Activated gamma-delta T cell treated with Interleukin-2 at 50 U/mL for 16 hours (primary cell): ENCODE results near the gene COL6A1.

Experiments
- DNase-seq: peaks from one replicate; pipeline ENCODE4 v3.0.0-alpha.2; 2020

COL6A1 gene

DNA sequence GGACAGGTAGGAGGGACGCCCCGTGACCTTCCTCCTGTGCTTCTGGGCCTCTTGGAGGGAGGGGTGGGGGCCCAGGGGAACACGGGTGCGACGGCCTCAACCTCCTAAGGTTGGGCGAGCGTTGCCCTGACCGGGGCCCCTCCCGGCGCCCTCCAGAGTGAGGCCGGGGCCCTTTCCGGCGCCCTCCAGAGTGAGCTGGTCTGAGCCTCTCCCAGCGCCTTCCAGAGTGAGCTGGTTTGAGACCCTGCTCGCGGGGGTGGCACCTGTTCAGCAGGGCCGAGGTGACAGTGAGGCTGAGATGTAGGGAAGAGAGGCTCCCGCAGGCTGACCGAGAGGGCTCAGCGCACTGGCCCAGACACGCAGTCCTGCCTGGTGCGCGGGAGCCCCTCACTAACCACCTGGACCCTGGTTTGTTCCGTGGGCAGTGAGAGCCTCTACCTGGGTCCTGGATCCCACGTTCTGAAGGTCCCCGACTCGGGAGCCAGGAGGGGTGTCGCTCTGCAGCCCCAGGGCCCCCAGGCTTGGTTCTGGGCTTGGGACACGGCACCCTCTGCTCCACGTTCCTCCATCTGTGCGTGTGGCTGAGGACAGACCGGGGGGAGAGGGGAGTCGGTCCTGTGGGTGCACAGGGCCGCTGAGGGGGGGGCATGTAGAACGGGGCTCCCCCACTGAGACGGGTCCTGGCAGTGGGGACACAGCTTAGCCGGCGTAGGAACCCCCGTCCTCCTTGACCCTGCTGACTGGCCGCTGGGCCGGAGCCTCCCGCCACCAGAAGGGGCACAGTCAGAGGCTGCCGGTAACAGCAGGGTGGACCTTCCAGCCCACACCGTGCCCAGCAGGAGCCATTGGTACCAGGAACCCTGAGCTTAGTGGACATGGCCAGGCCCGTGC lies 1.4 kb downstream of the COL6A1 start:
- DNase-seq: peak; percentile 3

DNA sequence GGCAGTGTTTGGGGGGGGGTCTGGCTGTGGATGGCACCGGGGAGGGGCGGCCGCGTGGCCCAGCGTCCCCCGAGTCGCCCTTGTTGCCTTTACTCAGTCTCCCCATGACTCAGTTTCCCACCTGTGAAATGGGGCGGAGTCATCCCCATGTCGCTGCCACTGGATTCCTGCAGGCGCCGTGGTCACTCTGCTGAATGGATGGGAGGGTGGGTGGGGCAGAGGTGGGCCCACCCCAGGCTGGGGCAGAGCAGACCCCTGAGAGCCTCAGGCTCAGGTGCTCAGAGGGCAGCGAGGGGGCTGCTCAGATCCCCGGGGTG lies 2.0 kb downstream of the COL6A1 start:
- no peak for DNase-seq

DNA sequence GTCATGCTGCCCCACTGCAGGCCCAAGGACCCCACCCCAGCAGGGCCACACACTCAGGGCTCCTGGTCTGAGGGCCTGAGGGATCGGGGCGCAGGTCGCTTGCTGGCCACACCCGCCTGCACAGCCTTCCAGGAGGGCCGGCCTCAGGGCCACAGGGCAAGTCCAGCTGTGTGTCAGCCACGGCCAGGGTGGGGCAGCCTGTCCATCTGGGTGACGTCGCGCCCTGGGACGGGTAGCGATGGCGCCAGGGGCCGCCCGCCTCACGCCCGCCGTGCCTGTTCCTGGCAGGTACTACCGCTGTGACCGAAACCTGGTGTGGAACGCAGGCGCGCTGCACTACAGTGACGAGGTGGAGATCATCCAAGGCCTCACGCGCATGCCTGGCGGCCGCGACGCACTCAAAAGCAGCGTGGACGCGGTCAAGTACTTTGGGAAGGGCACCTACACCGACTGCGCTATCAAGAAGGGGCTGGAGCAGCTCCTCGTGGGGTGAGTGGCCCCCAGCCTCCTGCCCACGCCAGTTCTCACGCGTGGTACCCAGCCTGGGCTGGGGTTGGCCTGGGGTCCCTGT lies 2.5 kb downstream of the COL6A1 start:
- DNase-seq: no peak

DNA sequence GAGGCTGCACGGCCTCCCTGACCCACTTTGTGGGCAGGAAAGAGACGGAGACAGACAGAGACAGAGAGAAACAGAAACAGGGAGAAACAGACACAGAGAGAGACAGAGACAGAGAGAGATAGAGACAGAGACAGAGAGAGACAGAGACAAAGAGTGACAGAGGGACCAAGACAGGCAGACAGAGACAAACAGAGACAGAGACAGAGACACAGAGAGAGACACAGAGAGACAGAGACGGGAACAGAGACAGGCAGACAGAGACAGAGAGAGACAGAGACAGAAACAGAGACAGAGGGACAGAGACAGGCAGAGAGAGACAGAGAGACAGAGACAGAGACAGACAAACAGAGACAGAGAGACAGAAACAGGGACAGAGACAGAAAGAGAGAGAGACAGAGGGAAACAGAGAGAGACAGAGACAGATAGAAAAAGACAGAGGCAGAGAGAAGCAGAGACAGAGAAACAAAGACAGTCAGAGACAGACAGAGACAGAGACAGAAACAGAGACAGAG lies 3.1 kb downstream of the COL6A1 start:
- no peak for DNase-seq

DNA sequence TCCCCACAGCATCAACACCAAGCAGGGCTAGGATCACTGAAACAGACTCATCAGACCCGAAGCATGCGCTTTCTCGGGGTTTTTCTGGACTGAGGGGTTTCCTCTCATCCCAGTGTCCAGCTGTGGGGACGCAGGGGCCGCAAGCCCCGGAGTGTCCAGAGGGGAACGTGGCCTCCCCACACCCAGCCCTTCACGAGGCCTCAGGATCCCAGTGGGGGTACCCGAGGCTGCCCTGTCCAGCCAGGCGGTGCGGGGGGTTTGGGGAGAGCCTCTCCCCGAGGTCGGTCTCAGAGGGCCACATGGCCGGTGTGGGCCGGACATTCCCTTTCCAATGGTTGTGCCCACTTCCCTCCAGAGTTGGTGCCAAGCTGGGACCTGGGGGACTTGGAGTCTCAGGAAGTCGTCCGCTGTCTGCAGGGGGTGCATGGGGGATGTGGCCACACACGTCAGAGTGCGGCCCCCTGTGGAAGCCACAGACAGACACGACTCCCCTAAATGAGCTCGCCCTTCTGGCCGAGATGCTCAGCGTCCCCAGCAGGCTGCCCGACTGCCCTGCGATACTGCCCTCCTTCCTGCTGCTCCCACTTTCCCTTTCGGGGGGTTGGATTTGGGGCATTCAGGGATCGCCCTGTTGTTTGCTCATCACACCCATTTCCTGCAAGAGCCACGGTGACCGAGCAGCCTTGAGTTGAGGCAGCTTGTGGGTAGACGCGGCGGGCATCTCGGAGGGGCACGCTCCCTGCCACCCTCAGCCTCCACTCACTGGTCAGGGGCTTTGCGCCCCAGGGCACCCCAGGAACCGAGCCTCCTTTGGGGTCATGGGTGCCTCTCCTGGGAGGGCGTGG lies 4.1 kb downstream of the COL6A1 start:
- no peak for DNase-seq

DNA sequence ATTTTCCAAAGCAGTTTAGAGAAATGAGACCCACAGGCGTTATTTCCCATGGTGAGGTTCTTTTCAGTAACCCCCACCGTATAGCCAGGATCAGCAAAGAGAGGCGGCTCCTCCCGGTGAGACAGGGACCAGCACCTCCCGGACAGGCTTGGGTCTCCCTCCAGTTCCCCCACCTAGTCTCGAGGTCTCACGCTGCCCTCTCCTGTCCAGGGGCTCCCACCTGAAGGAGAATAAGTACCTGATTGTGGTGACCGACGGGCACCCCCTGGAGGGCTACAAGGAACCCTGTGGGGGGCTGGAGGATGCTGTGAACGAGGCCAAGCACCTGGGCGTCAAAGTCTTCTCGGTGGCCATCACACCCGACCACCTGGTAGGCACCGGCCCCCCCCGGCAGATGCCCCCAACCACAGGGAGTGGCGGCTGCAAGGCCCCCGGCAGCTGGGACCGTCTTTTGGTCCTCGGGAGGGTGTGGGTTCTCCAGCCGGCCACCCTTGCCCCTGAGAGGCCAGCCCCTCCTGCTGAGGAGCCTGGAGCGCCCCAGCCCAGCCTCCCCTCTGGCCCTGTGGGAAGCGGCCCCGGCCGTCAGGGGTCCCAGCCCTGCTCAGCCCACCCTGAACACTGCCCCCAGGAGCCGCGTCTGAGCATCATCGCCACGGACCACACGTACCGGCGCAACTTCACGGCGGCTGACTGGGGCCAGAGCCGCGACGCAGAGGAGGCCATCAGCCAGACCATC lies 4.9 kb downstream of the COL6A1 start:
- DNase-seq: no peak

DNA sequence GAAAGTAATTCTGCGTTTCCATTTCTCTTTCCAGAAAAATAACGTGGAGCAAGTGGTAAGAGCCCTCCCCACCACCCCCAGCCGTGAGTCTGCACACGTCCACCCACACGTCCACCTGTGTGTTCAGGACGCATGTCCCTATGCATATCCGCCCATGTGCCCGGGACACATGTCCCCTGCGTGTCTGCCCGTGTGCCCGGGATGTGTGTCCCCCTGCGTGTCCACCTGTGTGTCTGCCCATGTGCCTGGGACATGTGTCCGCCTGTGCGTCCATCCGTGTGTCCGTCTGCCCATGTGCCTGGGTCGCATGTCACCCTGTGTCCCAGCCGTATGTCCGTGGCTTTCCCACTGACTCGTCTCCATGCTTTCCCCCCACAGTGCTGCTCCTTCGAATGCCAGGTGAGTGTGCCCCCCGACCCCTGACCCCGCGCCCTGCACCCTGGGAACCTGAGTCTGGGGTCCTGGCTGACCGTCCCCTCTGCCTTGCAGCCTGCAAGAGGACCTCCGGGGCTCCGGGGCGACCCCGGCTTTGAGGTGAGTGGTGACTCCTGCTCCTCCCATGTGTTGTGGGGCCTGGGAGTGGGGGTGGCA lies 5.6 kb downstream of the COL6A1 start:
- no peak for DNase-seq

DNA sequence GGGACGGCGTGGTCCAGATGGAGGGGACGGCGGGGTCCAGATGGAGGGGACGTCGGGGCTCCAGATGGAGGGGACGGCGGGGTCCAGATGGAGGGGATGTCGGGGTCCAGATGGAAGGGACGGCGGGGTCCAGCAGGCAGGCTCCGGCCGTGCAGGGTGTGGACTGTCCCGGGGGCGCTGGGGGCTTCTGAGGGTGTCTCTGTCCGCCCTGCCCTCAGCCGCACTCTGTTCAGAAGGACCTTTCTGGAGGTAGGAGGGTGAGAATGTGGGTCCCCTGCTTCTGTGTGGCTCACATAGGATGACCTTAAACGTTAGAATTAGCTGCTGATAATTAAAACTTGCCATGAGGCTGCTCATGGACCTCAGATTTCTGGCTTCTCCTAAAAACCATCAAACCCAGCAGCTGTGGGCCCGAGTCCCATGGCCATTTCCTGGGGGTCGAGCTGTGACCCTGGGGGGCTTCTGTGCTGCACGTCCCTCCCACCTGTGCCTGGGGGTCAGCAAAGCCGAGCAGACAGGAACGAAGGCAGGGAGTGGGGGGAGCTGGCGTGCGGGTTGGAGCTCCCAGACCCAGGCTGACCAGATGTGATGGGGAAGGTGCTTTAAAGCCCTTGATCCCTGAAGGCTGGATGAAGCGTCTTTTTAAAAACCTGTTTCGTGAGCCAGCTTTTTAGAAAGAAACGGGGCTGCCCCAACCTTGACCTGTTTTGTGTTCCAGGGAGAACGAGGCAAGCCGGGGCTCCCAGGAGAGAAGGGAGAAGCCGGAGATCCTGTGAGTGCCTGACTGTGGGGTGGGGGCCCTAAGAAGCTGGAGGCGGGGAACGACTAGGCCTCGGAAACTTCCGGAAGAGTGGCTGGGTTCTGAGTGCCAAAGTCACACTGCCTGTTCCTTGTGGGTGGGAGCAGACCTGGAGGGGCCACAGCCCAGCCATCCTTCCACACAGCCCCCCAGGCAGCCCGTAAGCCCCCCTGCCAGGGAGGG lies 7.1 kb downstream of the COL6A1 start:
- DNase-seq: no peak

DNA sequence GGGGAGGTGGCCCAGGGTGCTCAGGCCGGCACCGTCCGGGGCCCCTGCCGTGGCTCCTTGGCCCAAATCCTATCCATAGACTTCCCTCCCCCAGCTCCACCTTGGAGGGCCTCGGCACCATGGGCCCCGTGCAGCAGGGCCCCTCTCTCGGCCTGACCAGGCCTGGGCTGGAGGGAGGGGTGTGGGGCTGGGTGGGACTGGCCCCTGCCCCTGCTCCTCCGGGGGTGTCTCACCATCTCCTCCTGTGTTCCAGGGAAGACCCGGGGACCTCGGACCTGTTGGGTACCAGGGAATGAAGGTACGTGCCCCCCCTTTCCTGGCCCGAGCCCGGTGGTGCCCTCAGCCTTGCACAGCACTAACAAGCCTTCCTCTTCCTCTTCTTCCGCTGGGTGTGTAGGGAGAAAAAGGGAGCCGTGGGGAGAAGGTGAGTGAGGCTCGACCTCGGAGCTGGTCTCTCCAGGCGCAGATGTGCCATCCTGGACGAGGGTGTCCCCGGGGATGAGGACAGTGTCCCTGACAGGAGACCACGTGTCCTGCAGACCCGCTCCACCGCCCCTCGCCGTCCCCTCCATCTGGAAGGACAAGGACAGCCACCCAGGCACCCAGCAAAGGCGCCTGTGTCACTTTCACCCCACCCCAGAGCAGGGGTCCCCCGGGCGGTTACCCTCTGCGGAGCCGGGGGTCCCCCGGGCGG lies 7.9 kb downstream of the COL6A1 start:
- DNase-seq: peak; percentile 2

DNA sequence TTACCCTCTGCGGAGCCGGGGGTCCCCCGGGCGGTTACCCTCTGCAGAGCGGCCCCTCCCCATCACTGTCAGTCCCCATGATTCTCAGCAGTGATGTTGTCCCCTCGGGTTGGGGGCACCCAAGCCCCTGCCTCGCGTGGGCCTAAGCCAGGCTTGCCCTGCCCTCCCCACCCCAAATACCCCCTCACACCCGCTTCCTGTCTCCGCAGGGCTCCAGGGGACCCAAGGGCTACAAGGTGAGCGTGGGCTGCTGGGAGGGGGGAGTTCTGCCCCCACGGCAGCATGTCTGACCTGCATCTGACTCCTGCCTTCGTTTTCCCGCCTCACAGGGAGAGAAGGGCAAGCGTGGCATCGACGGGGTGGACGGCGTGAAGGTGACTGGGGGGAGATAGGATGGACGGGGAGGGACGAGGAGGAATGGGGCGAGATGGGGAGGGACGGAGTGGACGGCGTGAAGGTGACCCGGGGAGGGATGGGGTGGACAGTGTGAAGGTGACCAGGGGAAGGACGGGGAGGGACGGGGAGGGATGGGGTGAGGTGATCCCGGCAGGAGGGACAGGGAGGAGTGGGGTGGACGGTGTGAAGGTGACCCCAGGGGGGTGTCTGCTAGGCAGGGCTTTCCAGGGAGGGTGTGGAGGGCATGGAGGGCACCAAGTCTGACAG lies 8.6 kb downstream of the COL6A1 start:
- DNase-seq: peak; percentile 3

DNA sequence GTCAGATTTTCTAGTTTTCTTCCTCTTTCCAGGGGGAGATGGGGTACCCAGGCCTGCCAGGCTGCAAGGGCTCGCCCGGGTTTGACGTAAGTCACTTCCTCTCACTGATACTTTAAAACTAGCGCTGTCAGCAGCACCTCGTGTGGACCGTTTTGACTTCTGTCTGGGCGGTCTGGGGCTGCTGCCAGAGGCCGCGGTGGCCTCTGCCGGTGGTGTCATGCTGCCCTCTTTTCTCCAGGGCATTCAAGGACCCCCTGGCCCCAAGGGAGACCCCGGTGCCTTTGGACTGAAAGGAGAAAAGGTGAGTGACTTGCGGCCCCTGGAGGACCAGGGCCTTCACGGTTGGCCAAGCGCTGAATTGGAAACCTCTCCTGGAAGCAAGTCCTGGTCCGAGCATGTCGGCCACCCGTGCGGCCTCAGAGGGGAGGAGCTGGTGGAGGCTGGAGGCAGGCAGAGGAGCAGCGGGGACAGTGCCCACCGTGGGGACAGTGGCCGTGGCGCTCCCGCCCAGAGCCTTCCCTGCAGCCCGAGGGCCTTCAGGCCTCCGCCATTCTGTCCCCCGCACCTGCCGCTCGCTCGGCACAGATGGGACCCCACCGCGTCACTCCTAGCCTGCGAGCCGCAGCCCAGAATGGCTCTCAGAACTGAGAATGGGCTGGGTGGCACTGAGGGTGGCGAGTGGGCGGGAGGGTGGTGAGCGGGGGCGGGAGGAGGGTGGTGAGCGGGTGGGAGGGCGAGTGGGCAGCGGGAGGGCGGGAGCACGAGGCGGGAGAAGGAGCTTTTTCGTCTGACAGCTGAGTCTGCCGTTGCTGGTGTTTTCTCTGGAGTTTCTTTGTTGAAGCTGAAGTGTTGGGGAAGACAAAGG lies 9.4 kb downstream of the COL6A1 start:
- DNase-seq: peak; percentile 1

DNA sequence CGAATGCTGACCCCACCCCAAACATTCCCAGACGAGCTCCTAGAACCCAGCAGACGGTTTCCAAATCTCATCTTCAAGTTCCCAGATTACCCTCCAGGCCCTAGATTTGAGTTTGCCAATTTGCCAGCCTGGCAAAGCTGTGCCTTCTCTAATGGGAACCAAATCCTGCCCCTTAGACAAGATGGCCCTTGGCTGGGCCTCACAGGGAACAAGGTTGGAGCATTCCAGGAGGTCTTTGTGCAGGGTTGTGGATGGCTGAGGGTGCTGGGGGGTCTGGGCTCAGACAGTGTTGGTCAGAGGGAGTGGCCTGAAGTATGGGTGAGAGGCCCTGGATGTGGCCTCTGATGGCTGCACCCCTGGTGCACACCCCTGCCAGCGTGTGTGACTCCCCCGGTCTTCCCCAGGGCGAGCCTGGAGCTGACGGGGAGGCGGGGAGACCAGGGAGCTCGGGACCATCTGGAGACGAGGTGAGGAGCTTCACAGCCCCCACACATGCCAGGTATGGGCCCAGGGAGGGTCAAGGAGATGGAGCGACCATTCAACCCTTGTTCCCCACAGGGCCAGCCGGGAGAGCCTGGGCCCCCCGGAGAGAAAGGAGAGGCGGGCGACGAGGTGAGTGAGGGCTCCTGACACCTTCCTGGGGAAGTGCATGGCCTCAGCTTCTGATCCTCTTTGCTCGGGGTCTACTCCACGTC lies 10.2 kb downstream of the COL6A1 start:
- no peak for DNase-seq

DNA sequence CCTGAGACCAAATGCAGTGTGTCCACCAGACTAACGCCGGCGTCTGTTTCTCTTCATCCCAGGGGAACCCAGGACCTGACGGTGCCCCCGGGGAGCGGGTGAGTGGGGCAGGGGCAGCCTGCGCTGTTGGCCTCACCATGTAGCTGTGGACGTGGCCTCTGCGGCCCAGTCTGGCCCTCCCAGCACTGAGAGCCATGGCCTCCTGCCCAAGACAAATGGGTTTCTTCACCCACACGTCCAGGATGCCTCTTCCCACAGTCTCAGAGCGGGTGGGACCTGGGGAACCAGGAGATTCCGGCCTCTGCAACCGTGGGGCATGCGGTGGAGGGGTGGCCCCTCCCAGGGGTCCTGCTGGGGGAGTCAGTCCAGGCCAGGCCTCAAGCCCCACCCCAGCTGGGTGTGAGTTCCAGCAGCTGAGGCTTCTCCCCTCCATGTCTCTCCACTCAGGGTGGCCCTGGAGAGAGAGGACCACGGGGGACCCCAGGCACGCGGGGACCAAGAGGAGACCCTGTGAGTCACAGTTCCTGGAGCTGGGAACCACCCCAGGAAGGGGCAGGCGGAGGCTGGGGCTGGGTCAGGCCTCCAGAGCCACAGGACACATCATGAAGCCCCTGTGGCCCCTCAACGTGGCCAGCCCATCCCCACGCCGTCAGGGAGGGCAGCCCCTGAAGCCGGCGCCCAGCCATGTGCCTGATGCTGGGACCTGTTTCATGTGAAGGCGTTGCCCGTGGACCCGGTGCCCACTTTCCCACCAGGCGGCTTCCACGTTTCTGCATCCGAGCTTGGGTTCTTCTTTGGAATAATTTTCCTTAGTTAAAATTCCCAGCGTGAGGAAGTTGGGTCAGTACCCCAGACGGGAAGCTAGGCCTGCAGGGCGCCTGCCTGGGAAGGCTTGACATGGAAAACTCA lies 11.0 kb downstream of the COL6A1 start:
- DNase-seq: peak; percentile 2

DNA sequence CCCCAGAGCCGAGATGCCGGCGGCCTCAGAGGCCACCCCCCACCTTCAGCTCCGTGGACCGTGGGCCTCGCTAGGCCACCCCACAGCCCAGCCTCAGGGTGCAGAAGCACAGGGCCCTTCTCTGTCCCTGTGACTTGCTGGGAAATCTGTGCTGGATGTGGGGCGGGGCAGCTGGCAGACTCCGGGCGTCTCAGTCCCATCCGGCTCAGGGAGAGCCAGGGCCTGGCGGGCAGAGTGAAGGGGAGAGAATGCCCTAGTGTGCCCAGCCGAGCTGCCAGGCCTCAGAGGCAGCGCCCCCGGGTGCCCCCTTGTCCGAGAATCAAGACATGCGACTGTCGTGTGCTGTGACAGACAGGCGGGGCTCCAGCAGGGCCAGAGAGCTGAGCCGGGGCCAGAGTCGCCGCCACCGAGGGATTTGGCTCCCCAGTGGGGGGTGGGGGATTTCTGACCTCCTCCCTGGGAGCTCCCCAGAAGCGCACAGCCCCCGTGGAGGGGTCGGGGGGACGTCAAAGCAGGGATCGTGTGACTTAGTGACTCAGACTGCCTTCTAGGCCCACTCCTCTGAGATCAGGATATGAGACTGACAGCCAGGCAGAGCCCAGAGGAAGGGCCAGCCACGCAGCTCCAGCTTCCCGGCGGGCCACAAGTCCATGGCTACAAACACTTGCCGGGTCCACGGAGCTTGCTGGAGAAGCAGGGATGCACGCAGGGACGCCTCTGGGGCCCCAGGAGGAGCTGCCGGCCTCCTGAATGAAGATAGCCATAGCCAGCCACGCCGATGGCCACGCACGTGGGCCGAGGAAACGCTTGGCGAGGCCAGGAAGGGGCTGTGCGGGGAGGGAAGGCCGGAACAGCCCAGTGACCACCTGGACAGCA lies 11.9 kb downstream of the COL6A1 start:
- peak; percentile 3 for DNase-seq

DNA sequence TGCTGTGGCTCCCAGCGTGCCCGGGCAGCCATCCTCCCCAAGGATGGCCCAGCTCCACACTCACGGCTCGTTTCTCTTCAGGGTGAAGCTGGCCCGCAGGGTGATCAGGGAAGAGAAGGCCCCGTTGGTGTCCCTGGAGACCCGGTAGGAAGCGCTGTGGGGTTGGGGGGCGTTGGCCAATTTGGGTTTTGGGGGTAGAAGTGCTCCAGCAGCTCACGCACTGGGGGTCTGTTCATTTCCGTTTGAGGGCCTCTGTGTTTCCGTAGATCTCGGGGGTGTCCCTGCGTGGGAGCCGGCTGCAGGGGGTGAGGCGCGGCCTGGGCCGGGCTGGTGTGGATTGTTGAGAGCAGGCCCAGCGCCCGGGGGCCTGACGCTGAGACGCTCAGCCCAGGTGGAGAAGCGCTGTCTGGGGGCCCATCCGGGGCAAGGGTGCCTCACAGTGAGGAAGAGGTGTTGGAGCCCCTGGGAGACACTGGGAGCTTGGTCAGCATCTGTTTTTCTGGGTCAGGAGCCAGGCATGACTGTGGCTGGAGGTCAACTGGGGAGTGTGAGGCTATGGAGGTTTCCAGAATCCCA lies 12.6 kb downstream of the COL6A1 start:
- peak; percentile 2 for DNase-seq
